Embryonic facial prominence (tissue), 1 donor: ENCODE measurements around the gene PGR.
"Not testable (repeated sequence)": the region's sequence is repeated elsewhere in the genome, so short reads cannot be mapped to it uniquely, and the experiment has no call there.

Experiments used
- DNase-seq: peaks from one replicate; pipeline ENCODE4 v3.0.0-alpha.2; 2016; ENCODE audit errors: extremely low spot score

Gene PGR

DNA sequence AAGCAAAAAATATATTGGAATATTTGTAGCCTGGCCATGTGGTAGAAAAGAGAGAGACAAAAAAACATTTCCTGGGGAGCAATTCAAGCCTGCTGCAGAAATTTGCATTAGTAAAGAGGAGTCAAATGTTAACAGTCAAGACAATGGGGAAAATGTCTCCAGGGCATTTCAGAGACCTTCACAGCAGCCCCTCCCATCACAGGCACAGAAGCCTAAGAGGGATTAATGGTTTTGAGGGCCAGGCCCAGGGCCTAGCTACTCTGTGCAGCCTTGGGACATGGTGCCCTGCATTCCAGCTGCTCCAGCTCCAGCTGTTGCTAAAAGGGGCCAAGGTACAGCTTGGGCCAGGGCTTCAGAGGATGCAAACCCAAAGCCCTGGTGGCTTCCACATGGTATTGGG lies 46.8 kb downstream of the PGR start:
- DNase-seq = no peak

DNA sequence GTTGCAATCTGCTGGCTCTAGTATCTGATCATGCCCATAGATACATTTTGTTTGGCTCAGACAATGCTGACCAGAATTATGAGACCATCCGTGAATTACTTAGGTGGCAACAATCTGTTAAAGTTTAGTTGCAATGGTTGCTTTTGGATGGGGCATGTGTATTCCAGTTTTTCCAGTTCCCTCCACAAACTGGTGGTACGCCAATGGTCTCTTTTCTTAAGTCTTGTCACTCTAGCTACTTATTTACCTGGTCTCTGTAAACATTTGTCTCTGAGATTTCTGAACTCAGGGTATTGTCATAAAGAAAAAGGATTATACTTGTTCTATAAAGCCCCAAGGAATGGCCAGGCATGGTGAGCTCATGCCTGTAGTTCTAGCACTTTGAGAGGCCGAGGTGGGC lies 65.9 kb downstream of the PGR start:
- DNase-seq = no peak

DNA sequence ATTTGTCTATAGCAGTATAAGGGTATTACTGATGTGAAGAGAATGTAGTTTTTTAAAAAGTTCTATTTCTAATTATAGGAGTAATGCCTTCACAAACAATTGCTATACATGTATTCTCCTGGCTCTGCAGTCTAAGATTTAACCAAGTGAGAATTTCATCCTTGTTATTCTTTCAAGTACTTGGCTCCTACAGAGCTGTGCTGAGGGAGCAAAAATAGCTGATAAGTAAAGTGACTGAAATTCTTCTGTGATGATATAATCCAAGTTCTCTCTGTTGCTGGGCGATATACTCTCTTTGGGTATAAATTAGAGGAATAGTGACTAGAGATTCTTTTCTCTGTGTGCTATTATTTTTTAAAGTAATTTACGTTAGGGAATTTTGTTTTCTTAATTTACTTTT lies 68.0 kb downstream of the PGR start:
- DNase-seq = no peak

DNA sequence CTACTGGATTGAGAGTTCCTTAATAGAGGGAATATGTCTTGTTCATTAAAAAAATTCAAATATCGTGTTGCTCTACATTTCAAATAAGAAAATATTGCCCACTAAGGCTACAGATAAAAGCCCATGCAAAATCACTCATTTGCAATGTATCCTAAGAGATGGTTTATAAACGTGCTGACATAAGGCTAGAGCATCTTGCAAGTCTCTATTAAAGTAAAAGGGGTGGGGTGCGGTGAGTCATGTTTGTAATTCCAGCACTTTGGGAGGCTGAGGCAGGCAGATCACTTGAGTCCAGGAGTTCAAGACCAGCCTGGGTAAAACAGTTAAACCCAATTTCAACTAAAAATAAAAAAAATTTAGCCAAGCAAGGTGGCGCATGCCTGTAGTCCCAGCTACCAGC lies 70.3 kb downstream of the PGR start:
- no peak for DNase-seq

DNA sequence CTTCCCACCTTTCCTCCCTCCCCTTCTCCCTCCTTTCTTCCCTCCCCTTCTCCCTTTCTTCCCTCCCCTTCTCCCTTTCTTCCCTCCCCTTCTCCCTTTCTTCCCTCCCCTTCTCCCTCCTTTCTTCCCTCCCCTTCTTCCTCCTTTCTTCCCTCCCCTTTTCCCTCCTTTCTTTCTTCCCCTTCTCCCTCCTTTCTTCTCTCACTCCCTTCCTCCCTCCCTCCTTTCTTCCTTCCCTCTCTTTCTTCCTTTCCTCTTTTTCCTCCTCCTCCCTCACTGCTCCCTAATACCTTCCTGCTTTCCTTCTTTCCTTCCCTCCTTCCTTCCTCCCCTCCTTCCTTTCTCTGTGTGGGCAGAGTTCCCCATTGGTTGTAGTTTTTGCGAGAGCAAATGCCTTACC lies 76.1 kb downstream of the PGR start:
- DNase-seq = no peak

DNA sequence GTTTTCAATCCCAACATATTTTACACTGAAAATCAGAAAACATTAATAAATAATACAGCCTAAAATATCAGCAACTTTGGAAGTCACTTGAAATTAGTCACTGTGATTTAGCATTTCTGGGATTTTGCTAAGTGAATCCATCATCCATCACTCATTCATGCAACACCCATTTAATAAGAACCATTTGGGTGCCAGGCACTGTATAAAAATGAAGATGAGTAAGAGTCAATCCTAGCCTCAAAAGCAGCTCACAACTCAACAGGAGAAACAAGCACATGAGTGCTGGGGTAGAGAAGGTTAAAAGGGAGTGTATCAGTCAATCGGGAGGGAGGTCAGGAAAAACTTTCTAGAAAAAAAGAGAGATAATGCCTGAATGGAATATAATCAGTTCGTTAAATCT lies 77.9 kb downstream of the PGR start:
- no peak for DNase-seq

DNA sequence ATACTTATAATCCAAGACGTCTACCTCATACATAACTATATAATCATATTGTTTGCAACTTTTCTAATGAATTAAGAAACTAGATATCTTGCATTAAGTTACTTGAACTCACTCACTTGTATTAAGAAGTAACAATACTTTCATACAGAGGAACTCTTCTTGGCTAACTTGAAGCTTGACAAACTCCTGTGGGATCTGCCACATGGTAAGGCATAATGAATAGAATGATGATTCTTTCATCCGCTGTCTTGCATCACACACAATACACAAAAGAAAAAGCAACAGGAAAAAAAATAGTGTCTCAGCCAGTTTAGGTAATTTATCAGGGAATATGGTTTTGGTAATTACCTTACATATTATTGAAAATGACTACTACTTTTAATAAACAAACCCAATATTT lies 79.8 kb downstream of the PGR start:
- no peak for DNase-seq

DNA sequence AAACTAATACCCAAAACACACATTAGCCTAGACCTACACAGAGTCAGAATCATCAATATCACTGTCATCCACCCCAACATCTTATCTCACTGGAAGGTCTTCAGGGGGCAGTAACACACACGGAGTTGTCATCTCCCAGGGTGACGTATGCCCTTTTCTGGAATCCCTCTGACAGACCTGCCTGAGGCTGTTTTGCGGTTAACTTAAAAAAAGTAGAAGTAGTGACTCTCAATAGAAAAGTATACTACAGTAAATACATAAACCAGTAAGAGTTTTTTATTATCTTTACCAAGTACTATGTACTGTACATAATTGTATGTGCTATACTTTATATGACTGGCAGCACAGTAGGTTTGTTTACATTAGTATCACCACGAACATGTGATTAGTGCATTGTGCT lies 80.5 kb downstream of the PGR start:
- DNase-seq = no peak

DNA sequence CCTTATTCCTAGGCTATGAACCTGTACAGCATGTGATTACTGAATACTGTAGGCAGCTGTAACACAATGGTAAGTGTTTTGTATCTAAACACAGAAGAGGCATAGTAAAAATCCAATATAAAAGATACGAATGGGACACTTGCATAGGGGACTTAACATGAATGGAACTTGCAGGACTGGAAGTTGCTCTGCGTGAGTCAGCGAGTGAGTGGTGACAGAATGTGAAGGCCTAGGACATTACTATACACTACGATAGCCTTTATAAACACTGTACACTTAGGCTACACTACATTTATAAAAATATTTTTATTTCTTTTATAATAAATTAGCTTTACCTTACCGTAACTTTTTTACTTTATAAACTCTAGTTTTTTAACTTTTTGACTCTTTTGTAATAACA lies 81.1 kb downstream of the PGR start:
- DNase-seq = no peak

DNA sequence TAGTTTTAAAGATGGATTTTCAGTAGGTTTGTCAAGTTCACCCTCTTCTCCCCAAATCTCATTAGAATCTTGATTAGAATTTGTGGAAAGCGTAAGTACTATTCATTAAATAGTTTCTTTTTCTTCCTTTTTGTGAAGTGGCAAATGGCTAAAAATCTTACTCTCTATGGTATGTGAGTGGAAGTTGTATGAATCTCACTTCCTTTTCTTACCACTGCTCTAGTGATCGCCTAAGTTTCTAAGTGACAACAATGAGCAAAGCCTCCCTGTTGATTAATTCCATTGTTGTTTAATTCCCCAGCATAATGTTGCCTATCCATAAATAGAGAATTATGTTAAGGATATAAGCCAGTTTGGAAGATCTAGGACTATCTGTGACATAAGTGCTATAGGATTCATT lies 82.7 kb downstream of the PGR start:
- DNase-seq = no peak

DNA sequence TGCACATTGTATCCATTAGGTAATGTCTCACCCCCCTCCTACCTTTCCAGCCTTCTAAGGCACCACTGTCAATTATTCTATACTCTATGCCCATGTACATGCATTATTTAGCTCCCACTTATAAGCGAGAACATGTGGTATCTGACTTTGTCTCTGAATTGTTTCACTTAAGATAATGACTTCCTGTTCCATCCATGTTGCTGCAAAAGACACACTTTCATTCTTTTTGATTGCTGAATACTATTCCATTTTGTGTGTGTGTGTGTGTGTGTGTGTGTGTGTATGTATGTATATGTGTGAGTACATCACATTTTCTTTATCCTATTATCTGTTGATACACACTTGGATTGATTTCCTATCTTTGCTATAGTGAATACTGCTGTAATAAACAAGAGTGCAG lies 84.2 kb downstream of the PGR start:
- DNase-seq = no peak

DNA sequence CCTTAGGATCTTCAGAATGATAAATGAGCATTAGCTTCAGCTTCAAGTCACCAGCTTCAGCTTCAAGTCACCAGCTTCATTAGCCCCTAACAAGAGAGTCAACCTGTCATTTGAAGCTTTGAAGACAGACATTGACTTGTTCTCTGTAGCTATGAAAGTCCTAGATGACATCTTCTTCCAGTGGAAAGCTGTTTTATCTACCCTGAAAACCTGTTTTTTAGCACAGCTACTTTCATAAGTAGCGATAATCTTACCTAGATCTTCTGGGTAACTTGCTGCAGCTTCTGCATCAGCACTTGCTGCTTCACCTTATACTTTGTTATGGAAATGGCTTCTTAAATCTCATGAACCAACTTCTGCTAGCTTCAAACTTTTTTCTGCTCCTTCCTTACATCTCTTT lies 85.7 kb downstream of the PGR start:
- DNase-seq = no peak

DNA sequence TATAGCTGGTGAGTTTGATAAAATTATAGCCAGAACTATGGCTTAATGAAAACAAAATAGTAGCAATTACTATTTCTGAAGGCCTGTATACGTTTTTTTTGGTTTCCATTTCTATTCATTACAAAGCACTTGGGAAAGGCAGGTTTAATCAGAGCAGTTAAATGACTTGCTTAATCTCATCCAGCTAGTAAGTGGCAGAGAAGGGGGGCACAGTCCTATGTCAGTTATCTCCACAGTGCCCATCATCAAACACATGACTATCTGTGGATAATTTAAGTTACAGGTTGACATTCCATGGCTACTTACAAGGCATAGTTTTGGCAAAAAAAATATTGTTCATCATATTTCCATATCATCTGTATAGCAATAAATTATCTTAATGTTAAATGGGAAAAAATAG lies 93.7 kb downstream of the PGR start:
- no peak for DNase-seq

DNA sequence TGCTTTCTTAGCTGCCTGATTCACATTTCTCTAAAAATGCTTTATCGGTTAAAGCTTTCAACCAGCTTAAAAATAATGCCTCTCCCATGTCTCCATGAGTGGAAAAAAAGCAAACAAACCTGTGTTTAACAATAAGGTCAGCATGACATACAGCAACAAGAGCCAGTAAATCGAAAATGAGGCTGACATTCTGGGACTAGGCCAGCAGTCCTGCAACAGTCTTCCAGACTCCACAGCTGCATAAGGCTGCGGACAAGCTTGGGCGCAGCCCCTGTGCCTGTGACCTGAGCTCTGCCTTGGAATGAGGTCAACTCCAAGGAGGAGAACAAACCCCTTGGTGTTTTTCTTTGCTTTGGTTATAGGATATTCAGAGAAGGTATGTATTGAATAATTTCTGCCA lies 95.5 kb downstream of the PGR start:
- no peak for DNase-seq

DNA sequence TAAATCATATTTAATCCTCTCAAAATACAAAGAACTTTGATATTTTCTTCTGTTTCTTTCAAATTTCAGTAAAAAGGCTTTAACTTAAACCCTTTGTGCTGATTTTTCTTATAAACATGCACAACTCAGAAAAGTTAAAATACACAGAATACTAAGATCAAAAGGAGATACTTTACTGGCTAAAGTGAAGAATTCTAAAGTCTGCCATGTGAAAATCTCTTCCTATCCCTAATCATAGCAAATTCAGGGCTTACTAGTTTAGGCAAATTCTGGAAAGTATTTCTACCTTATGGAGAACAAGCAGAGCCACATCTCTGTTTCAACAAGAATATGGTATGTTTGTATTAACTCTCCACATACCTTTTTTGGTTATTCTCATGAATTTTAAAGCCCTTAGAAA lies 96.6 kb downstream of the PGR start:
- DNase-seq = no peak

DNA sequence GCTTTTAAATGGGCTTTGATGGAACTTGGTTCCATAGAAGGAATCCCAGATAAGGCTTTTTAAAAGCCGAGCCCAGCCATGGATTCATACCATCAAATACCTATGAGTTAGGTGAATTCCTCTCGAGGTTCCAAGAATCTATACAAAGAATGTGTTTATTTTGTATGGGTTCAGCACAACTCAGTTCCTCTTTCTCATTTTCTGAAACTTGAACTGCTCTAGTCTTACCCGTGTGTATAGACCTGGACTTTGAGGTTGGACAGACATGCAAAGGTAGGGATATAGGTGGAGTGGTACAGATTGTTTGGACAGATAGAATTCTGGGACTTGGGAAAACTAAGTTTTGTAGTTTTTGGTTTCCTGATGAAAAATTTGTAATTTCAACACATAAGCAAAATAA lies 97.9 kb downstream of the PGR start:
- DNase-seq = no peak

DNA sequence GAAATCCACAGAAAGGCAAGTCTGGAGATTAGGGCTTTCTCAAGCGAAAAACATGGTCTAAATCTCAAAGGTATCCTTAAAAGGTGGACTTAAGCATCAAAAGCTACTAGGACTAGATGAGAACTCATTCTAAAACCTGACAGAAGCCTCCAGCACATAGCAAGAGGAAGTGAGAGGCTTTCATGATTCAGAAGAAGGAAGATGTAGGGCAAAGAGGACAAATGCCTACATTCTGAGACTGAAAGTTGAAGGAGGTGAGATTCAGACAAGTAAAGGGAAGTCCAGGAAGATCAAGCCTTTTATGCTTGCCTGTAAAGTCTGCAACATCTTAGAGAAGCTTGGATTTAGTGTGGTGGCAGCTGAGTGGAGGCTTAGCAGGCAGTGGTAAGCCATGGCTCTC lies 98.9 kb downstream of the PGR start:
- DNase-seq = no peak

DNA sequence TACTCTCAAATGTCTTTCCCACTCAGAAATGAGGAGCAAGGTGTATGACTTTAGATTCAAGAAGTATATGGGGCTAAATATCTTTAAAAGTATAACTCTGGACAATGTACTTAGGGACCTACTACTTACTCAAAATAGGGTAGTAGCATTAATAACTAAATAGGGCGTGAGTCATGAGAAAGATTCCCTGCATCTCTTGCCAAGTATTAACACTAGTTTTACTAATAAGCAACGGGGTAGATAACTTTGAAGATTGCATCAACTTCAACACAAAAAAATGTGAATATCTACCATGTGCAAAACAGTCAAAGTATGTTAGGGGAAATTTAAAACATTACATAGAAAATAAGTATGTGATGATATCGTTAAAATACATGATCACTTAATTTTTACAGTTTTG lies 99.6 kb downstream of the PGR start:
- no peak for DNase-seq

DNA sequence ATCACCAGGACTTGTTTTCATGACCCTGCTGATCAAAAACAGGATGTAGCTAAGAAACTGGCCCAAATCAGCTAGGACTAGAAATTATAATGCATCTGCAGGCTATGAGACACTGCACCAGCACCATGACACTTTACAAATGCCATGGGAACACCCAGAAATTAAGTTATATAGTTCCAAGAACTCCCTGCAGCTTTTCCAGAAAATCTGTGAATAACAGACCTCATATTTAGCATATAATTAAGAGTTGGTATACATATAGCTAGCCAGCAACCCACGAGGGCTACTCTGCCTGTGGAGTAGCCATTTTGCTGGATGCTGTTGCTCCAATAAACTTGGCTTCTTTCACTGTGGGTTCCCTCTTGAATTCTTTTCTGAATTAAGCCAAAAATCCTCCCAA lies 101.0 kb downstream of the PGR start:
- no peak for DNase-seq

DNA sequence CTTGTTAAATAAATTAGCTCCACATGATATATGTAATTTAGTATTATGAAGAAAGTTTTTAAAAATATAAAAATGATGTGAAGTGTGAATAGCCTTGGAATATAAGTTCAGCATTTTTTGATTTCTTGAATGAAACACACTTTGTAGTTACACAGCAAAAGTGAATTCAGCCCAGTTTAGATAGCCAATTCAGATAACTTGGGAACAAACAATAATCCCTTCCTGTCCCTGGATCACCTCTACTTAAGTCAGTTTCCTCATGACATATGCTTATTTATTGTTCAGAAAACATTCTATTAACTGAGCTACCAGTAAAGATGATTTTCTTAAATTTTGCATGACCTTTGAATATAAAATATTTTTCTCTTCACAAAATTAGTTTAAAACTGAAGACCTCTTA lies 107.4 kb downstream of the PGR start:
- no peak for DNase-seq

DNA sequence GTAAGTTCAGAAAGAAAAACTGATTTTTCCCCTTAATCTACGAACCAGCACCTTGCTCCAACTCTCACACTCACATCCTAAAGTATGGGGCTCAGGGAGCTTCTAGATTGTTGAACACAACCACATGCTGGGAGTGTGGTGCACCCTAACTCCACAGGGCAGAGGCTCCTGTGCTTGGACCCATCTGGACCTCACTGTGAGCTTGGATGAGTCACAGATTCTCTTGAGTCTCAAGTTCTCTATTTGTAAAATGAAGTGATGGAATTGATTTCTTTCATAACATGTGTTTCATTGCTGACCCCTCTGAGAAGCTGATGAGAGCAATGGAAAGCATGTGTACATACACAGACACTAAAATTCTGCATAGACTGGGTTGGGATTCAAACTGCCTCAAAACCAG lies 109.7 kb downstream of the PGR start:
- no peak for DNase-seq

DNA sequence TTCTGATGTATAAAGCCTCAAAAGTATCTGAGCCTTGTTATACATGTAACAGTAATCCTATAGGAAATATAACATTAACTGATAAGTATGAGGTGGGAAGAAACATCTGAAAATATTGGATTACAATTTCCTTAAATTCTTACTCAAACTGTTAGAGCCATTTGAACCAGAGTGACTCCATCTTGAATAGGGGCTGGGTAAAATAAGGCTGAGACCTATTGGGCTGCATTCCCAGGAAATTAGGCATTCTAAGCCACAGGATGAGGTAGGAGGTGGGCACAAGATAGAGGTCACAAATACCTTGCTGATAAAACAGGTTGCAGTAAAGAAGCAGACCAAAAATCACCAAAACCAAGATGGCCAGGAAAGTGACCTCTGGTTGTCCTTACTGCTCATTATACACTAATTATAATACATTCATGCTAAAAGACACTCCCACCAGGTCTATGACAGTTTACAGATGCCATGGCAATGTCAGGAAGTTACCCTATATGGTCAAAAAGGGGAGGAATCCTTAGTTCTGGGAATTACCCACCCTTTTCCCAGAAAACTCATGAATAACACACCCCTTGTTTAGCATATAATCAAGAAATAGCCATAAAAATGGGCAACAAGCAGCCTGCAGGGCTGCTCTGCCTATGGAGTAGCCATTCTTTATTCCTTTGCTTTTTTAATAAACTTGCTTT lies 114.9 kb downstream of the PGR start:
- DNase-seq = no peak

DNA sequence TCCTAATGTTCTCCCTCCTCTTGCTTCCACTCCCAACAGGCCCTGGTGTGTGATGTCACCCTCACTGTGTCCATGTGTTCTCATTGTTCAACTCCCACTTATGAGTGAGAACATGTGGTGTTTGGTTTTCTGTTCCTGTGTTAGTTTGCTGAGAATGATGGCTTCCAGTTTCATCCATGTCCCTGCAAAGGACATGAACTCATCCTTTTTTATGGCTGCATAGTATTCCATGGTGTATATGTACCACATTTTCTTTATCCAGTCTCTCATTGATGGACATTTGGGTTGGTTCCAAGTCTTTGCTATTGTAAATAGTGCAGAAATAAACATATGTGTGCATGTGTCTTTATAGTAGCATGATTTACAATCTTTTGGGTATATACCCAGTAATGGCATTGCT lies 115.9 kb downstream of the PGR start:
- DNase-seq = not testable (repeated sequence)

DNA sequence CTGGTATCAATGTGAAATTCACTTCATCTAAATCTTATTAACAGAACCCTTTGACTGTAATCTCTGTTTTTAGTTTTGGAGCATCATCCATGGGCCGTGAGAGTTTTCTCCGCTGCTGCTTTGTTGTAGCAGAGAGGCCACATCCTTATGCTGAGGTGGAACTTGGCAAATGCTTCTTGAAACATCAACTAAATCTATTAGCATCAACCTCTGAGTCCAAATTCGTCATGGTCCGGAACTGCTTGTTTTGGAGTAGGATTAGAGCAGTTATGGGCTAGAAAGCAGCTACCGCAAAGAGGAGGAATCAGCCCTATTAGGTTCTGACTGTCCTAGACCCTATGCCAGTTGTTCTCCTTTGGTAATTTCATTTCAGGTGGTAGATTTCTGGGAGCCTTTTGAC lies 117.7 kb downstream of the PGR start:
- no peak for DNase-seq

DNA sequence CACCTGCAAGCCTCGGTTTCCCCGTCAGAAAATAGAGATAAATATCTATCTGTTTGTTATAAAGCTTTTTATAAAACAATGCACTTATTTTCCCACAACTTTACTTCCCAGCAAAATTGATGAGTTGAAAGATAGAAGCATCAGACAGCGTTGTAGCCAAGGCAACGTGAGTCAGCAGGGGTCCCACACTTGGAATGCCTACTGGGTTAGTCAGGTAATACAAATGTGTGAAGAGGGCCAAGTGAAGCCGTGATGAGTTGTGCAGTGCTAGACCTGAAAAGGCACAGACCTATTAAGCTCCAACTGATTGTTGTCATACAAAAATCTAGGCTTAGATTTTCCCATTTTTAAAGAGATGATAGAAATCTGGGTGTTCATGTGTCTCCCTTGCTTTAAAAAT lies 118.7 kb downstream of the PGR start:
- DNase-seq = no peak
